HAP-1 (cell line): Measurements from ENCODE around the gene SLIT3.

Source experiments
- DNase-seq, 2 experiments: peaks; one replicate each; pipeline ENCODE4 v3.0.0-alpha.2; 2016 to 2020; ENCODE audit warnings: low spot score in 2 of 2
- H3K27me3 ChIP-seq: fragments of 250-450 bp; sonication (Bioruptor Pico); 2 replicates; pipeline ENCODE4 v1.5.1; 2020; ENCODE audit warnings: low read depth, mild to moderate bottlenecking, moderate library complexity
- H3K36me3 ChIP-seq: fragments of 250-450 bp; sonication (Bioruptor Pico); replicated peaks from 2 replicates; pipeline ENCODE4 v1.5.1; 2020; ENCODE audit warnings: mild to moderate bottlenecking
- H3K4me1 ChIP-seq: fragments of 250-450 bp; sonication (Bioruptor Pico); 2 replicates; pipeline ENCODE4 v1.5.1; 2020; ENCODE audit warnings: mild to moderate bottlenecking
- H3K4me3 ChIP-seq: fragments of 250-450 bp; sonication (Bioruptor Pico); 2 replicates; pipeline ENCODE4 v1.5.1; 2020; ENCODE audit warnings: mild to moderate bottlenecking, moderate library complexity
- H3K9me3 ChIP-seq: fragments of 250-450 bp; sonication (Bioruptor Pico); 2 replicates; pipeline ENCODE4 v1.5.1; 2020; ENCODE audit warnings: mild to moderate bottlenecking, moderate library complexity
- in situ Hi-C: fragments of 300-500 bp; cut with MboI; formaldehyde crosslinking; loops from 3 replicates; pipeline ENCODE4 v1.14.3; 2020; ENCODE audit warnings: low sequenced_read_pairs, inconsistent platforms, mixed read lengths

Gene SLIT3

GRCh38 chr5:169294621-169295020 is 6.3 kb downstream of the SLIT3 start:
- no peaks in the 10 kb centered on the region for H3K4me1 ChIP-seq
- no peaks in the 10 kb centered on the region for H3K9me3 ChIP-seq
- DNase-seq, result no peak
- H3K36me3 ChIP-seq, result no peaks in the 10 kb centered on the region
- in situ Hi-C loops, result loop anchor here (25.0 kb wide), 1 partner anchor 607 kb away; no protein-coding TSS in a partner anchor
- H3K27me3 ChIP-seq, result 0 out of 2 replicates have a peak, but pooled peaks cover 3% of the 10 kb centered on the region
- H3K4me3 ChIP-seq, result no peak overlapping the region

DNA sequence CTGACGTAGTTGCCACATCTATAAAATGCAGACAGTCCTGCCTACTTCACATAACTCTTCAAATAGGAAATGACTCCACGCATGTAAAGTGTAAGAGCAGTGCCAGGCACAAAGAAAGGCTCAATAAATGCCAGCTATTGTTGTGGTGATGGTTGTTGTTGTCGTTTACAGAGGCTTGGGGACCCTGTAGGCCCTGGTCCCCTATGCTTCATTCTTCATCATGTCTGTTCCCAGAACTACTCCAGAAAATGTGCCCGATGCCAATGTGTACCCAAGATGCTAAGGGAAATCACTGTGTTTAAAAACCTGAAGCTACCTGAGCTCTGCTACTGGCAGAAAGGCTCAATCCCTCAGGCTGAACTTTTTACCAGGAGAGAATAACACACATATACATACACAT is 9.1 kb downstream of the SLIT3 start:
- no peaks in the 10 kb centered on the region for H3K4me1 ChIP-seq
- no peak for DNase-seq
- H3K9me3 ChIP-seq, result no peaks in the 10 kb centered on the region
- no peaks in the 10 kb centered on the region for H3K36me3 ChIP-seq
- in situ Hi-C loops, result loop anchor here (25.0 kb wide), 1 partner anchor 605 kb away; no protein-coding TSS in a partner anchor
- H3K27me3 ChIP-seq, result no peaks in the 10 kb centered on the region
- no peak overlapping the region for H3K4me3 ChIP-seq

GRCh38 chr5:169290895-169291294 is 10.0 kb downstream of the SLIT3 start:
- in situ Hi-C loops, result loop anchor here (25.0 kb wide), 1 partner anchor 604 kb away; no protein-coding TSS in a partner anchor
- no peaks in the 10 kb centered on the region for H3K4me1 ChIP-seq
- no peak for DNase-seq

DNA sequence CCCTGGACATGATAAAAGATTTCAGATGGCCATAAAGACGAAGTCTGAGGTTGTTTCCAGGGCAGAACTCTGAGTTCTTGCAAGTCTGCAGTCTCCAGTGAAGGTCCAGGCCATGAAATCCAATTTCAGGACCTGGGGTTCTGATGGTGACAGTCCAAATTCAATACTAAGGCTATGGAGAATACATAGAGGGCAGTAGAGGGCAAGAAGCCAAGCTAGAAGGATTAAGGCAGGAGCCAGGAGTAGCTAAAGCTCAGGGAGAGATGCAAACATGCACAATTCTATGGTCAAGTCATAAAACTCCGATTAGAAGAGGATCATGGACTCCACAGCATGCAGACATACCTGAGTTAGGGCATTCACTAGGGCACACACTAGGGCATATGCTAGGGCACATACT is 11.4 kb downstream of the SLIT3 start:
- H3K4me1 ChIP-seq, result no peaks in the 10 kb centered on the region
- no peak overlapping the region for H3K4me3 ChIP-seq
- no peaks in the 10 kb centered on the region for H3K9me3 ChIP-seq
- no peak for DNase-seq
- no peaks in the 10 kb centered on the region for H3K27me3 ChIP-seq
- H3K36me3 ChIP-seq, result no peaks in the 10 kb centered on the region
- in situ Hi-C loops, result loop anchor here (25.0 kb wide), 1 partner anchor 602 kb away; no protein-coding TSS in a partner anchor

More at GRCh38 chr5:169290895-169291294, 10.0 kb downstream of the SLIT3 start:
- no peaks in the 10 kb centered on the region for H3K9me3 ChIP-seq
- no peaks in the 10 kb centered on the region for H3K27me3 ChIP-seq
- H3K4me3 ChIP-seq, result no peak overlapping the region
- H3K36me3 ChIP-seq, result no peaks in the 10 kb centered on the region

DNA sequence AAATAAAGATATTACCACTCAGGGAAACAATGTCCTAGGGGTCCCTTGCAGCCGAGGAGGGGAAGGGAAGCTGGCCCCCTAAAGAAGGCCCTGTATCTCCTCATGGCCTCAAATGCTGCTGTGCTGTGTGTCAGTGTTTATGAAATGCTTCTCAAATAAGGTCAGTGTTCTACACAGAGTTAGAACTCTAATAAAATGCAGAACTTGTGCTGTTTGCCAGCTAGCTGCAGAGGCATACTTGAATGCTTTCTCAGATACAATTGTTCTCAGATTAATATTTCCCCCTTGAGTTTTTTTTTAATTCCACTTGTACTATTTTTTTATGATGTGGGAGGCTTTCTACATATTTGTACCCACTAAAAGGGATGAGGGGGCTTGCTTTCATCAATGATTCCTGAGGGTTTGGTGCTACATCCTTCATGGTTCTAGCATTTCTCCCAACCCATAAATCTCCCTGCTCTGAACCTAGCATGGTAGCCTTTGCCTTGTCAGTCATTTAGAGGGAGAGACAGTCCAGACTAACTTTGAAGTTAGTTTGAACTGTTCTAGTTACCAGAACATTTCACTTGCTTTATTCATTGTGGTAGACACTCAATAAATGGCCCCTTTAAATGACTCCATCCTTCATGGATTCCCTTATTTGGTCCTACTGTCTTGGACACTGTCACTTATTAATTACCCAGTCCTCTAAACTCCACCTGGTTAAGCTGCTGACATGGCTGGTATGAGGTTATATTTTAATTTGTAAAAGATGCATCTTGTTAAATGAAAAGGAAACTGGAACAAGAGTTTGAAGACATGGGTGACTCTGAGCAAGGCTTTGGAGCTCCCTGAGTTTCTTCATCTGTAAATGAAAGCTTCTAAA is 12.6 kb downstream of the SLIT3 start:
- Histone ChIP-seq H3K4me1 (no peaks in the 10 kb centered on the region), H3K4me3 (no peak overlapping the region), H3K9me3 (no peaks in the 10 kb centered on the region), H3K27me3 (no peaks in the 10 kb centered on the region), H3K36me3 (no peaks in the 10 kb centered on the region)
- in situ Hi-C loops, result loop anchor here (25.0 kb wide), 1 partner anchor 601 kb away; no protein-coding TSS in a partner anchor
- no peak for DNase-seq

DNA sequence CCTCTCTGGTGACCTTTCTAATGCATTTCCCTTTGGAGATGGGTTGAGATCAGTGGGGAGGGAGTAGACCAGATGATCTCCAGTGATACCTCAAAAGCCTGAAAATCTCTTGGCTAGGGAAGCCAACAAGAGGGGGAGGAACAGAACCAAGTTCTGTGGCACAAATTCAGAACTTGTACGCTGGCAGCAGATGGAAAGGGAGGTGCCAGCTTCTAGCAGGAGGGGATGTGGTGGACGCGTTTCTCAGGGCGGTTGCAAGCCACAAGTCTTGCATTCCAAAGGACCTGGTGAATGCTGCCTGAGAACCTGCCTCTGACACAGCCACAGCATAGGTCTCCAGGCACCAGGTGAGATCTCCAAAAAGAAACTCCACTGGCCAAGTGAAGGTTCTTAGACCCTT is 13.4 kb downstream of the SLIT3 start:
- no peaks in the 10 kb centered on the region for H3K9me3 ChIP-seq
- in situ Hi-C loops, result loop anchor here (25.0 kb wide), 1 partner anchor 600 kb away; no protein-coding TSS in a partner anchor
- no peaks in the 10 kb centered on the region for H3K27me3 ChIP-seq
- no peak overlapping the region for H3K4me3 ChIP-seq
- no peaks in the 10 kb centered on the region for H3K36me3 ChIP-seq
- H3K4me1 ChIP-seq, result no peaks in the 10 kb centered on the region
- DNase-seq, result no peak

DNA sequence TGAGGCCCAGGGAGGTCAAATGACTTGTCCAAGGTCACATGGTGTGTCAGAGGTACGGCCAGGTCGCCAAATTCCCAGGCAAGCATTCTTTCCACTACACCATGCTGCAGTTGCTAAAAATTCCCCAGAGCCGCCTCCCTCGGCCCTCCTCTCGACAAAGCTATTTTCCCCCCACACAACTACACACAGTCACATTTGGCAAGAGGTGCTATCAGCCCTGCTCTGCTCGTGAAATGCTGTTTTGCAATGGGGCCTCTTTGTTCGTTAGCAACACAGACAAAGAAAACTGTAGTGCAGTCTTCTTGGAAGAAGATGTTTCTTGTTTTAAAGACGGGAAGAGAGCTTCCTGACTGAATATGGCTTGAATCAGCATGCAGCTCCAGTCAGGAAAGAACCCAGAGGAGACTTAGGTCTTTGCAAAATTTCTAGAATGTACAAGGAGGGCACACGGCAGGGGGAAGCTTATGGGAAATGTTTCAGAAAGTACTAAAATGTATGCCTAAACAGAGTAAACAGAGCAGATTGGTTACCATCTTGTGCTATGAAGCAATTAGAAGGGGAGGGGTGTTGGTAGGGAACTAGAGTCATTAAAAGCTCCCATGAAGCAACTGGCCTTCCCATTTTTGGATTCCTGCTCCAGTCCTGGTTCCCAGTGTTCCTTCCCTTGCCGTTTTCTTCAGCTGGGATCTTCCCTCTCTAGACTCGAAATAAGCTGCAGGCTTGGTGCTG is 14.2 kb downstream of the SLIT3 start:
- no peaks in the 10 kb centered on the region for H3K9me3 ChIP-seq
- DNase-seq, result no peak
- no peak overlapping the region for H3K4me3 ChIP-seq
- in situ Hi-C loops, result loop anchor here (25.0 kb wide), 1 partner anchor 599 kb away; no protein-coding TSS in a partner anchor
- no peaks in the 10 kb centered on the region for H3K27me3 ChIP-seq
- H3K36me3 ChIP-seq, result no peaks in the 10 kb centered on the region
- H3K4me1 ChIP-seq, result no peaks in the 10 kb centered on the region

DNA sequence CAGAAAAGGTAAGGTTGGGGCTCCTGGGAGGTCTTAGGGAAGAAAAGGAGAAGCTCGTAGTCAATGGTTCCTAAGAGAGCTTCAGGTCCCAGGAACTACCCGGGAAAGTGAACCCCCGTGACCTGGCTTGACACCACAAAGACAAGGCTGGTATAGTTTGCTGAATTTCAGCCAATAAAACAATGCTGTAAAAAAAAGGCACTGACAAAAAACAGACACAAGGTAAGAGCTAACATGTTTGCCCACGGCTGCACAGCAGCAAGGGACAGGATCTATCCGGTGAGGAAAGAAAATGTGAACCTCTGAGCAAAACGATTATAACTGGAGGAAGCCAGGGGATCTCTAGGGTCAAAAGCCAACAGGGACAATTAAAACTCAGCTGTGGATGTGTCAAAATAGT is 17.1 kb downstream of the SLIT3 start:
- H3K4me1 ChIP-seq, result no peaks in the 10 kb centered on the region
- no peaks in the 10 kb centered on the region for H3K9me3 ChIP-seq
- no peak for DNase-seq
- H3K27me3 ChIP-seq, result no peaks in the 10 kb centered on the region
- H3K36me3 ChIP-seq, result no peaks in the 10 kb centered on the region
- in situ Hi-C loops, result loop anchor here (25.0 kb wide), 1 partner anchor 597 kb away; no protein-coding TSS in a partner anchor
- H3K4me3 ChIP-seq, result no peak overlapping the region

DNA sequence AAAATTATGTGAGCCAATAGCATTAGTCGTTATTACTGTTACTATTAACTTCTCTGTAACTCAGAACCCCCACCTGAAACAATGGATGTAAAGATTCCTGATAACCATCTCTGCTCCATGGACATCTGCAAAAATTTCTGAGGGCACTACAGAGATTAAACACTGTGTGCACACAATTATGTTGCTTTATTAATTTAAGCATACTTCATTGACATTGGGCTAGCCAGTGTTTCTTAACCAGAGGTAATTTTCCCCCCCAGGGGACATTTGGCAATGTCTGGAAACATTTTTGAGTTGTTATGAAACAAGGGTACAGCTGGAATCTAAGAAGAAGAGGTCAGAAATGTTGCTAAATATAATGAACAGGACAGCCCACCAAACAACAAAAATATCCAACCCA is 19.3 kb downstream of the SLIT3 start:
- Histone ChIP-seq H3K4me3 (no peak overlapping the region), H3K27me3 (no peaks in the 10 kb centered on the region), H3K9me3 (no peaks in the 10 kb centered on the region), H3K4me1 (no peaks in the 10 kb centered on the region), H3K36me3 (no peaks in the 10 kb centered on the region)
- in situ Hi-C loops, result loop anchor here (25.0 kb wide), 1 partner anchor 594 kb away; no protein-coding TSS in a partner anchor
- DNase-seq, result no peak

DNA sequence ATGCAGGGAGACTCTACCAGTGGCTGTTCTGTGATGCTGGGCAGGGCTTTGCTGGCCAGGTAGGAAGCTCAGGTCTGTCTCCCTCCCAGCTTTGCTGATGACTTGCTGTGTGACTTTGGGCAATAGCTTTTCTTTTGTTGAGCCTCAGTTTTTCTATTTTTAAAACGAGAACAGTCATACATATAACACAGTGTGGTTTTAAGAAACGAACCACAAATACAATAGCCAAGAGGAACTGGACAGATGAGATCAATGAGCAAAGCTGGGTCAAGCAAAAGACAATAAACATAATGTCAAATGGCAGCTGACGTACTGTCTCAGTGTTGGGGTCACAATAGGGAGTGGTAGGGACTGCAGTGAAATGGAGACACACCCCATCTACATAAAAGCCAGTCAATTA is 20.2 kb downstream of the SLIT3 start:
- H3K4me3 ChIP-seq, result no peak overlapping the region
- H3K36me3 ChIP-seq, result no peaks in the 10 kb centered on the region
- no peaks in the 10 kb centered on the region for H3K27me3 ChIP-seq
- no peak for DNase-seq
- in situ Hi-C loops, result loop anchor here (25.0 kb wide), 1 partner anchor 593 kb away; no protein-coding TSS in a partner anchor
- no peaks in the 10 kb centered on the region for H3K9me3 ChIP-seq
- H3K4me1 ChIP-seq, result no peaks in the 10 kb centered on the region

- H3K36me3 ChIP-seq, result no peaks in the 10 kb centered on the region
- no peak for DNase-seq
- no peak overlapping the region for H3K4me3 ChIP-seq
- no peaks in the 10 kb centered on the region for H3K4me1 ChIP-seq
- in situ Hi-C loops, result loop anchor here (25.0 kb wide), 1 partner anchor 593 kb away; no protein-coding TSS in a partner anchor
- no peaks in the 10 kb centered on the region for H3K27me3 ChIP-seq
- no peaks in the 10 kb centered on the region for H3K9me3 ChIP-seq
Observed at GRCh38 chr5:169280286-169280685, 20.7 kb downstream of the SLIT3 start.

GRCh38 chr5:169279125-169279524 is 21.8 kb downstream of the SLIT3 start:
- no peaks in the 10 kb centered on the region for H3K36me3 ChIP-seq
- H3K9me3 ChIP-seq, result no peaks in the 10 kb centered on the region
- H3K27me3 ChIP-seq, result no peaks in the 10 kb centered on the region
- no peak for DNase-seq
- H3K4me1 ChIP-seq, result no peaks in the 10 kb centered on the region
- in situ Hi-C loops, result loop anchor here (25.0 kb wide), 1 partner anchor 592 kb away; no protein-coding TSS in a partner anchor
- H3K4me3 ChIP-seq, result no peak overlapping the region

GRCh38 chr5:169273881-169274280 is 27.1 kb downstream of the SLIT3 start:
- no peak overlapping the region for H3K4me3 ChIP-seq
- no peaks in the 10 kb centered on the region for H3K9me3 ChIP-seq
- no peaks in the 10 kb centered on the region for H3K27me3 ChIP-seq
- H3K4me1 ChIP-seq, result no peaks in the 10 kb centered on the region
- no peak for DNase-seq
- in situ Hi-C loops, result no loop called here
- H3K36me3 ChIP-seq, result no peaks in the 10 kb centered on the region
